IPS-18c (cell line): ENCODE measurements around the gene TINAGL1.

Experiments used
- H3K4me3 ChIP-seq: 2 replicates; pipeline ENCODE4 v1.7.0; 2013; ENCODE audit warnings: low read depth, mild to moderate bottlenecking, low read length, moderate library complexity; ENCODE audit not compliant: insufficient read depth
- H3K9me3 ChIP-seq: one replicate; pipeline ENCODE4 v1.6.1; 2013; ENCODE audit warnings: mild to moderate bottlenecking, low read length, moderate library complexity; ENCODE audit not compliant: control insufficient read depth, insufficient read depth

TINAGL1 gene

DNA sequence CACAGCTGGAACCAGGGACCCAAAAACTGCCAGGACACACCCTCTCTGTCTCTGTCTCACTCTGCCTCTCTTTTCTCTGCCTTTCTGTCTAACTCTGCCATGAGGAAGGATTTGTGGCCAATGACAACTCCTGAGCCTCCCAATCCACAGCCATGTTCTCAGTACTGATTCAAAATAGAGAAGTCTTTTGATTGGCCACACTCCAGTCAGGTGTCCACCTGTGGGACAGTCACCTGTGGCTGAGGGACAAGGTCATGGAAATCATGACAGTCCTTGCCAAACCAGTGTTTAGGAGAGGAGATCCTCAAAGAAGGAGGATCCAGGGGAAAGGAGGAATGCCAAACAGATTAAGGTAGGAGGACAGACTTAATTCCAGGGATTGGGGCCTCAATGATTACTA is 15.8 kb downstream of the TINAGL1 start:
- H3K9me3 ChIP-seq: no peaks in the 10 kb centered on the region

DNA sequence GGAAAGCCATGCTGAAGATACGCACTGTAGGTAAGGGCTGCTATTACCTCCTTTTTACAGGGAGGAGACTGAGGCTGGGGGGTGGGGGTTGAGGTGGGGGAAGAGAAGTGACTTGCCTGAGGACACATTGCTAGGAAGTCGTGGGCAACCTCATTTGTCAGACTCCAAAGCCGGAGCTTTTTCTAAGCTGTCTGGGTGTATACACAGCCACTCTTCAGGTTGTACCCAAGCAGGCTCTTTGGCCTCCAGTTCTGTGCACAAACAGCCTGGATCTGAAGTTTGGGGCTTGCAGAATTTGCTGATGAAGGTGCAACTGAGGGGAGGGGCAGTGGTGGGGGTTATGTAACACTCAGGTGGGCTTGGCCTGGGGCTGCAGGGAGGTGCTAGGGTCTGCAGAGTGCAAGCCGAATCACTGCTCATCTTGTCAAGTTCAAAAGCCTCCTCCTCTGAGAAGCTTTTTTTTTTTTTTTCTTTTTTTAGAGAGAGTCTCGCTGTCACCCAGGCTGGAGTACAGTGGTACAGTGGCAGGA is 16.9 kb downstream of the TINAGL1 start:
- H3K4me3 ChIP-seq: no peak overlapping the region
- no peaks in the 10 kb centered on the region for H3K9me3 ChIP-seq

More for the DNA sequence above, 15.8 kb downstream of the TINAGL1 start:
- H3K4me3 ChIP-seq: no peak overlapping the region

DNA sequence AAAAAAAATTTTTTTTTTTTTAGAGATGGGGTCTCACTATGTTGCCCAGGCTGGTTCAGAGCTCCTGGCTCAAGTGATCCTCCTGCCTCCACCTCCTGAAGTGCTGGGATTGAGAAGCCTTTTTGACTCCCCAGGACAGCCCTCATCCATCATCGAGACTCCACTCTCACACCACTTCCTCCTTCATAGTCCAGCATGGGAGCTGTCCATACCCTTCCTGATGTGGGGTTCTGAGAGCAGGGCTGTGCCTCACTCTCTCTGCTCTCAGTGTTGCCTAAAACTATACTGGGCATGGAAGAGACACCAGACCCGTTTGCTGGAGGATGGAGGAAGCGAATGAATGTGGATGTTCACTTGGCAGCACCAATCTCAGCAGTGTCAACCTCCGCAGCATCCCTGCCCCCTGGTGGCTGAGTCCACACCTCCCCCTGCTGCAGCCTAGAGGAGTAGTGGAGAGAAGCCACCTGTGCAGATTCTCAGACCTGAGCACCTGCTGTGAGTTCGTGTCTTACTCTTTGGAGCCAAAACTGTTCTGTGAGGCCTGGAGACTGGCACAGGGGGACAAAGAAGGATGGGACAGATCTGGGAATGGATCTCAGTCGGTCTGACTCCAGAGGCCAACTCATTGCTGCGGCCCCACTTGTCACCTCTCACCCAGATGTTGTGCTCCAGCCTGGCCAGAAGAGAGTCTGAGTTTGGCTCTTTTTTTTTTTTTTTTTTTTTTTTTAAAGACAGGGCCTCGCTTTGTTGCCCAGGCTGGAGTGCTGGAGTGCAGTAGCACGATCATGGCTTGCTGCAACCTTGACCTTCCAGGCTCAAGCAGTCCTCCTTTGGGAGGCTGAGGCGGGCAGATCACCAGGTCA is 17.7 kb downstream of the TINAGL1 start:
- no peak overlapping the region for H3K4me3 ChIP-seq
- no peaks in the 10 kb centered on the region for H3K9me3 ChIP-seq

DNA sequence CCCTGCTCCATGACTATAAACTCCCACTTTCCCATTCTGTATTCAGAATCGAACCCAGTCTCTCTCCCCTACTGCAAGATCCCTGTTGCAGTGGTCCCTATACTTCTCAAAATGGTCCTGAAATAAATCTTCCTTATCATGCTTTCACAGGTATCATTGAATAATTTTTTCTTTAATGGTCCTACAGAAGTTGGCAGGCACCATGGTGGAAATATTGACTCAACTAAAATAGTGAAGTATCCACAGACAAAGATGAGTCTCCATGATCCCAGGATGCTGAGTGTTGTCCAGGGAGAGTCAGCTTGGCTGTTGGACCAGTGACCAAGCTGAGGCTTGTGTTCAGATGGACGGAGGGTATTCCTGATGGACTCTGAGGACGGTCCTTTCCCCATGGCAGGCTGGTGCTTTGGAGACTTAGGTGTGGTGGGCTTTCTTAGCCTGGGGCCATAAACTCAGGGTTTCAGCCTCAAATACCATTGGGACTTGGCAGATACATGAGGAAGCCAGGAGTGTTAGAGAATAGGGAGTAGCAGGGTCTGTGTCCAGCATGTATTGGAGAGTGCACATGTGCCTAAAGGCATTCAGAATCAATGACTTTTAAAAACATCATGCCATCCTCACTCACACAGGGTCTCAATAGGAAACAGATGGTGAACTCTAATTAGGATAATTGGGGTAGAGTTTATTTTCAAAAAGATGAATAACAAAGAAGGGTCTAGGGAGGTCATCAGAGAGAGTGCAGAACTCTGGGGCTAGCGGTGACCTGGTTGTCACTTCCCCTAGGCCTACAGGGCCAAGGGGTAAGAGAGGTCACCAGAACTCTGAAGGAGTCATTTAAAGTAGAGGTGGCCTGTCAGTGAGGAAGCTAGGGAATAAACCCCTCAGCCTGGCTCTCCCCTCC is 19.8 kb downstream of the TINAGL1 start:
- H3K4me3 ChIP-seq: no peak overlapping the region
- H3K9me3 ChIP-seq: no peaks in the 10 kb centered on the region

DNA sequence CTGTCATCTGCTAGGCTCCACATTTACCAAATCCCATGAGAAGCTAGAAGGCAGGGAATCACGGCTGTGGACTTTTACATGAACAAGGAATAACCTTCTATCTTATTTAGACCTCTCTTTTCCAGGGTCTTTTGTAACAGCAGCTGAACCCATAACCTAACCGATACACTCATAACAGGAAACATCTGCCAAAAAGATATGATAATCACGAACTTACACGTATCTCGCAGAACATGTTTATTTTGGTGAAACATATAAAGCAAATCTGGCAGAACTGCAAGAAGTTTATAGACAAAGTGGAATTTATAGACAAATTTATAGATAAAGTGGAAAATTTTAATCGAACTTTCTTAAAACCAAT is 20.4 kb downstream of the TINAGL1 start:
- Histone ChIP-seq H3K9me3 (no peaks in the 10 kb centered on the region), H3K4me3 (no peak overlapping the region)

DNA sequence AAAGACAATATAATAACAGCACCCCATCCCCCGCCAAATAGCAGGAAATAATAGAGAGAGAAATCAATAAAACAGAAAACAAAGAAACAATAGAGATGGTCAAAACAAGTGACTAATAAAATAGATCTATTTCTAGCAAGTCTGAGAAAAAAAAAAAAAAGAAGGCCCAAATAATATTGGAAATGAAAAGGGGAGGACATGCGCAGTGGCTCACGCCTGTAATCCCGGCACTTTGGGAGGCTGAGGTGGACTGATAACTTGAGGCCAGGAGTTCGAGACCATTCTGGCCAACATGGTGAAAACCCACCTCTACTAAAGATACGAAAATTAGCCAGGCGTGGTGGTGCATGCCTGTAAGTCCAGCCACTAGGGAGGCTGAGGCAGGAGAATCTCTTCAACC is 22.7 kb downstream of the TINAGL1 start:
- Histone ChIP-seq H3K4me3 (no peak overlapping the region), H3K9me3 (no peaks in the 10 kb centered on the region)

DNA sequence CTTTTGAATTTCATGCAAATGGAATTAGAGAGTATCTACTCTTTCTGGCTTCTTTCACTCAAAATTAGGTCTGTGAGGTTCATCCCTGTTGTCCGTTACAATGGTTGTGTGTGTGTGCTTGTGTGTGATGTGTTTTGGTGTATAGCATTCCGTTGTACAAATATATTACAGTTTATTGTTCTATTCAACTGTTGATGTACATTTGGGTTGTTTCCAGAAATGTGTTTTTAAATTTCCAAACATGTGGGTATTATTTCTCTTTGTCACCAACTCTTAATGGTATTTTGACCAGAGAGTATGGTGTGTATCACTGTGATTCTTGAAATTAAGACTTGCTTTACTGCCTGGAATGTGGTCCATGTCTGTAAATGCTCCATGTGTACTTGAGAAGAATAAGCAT is 24.3 kb downstream of the TINAGL1 start:
- H3K9me3 ChIP-seq: no peaks in the 10 kb centered on the region

DNA sequence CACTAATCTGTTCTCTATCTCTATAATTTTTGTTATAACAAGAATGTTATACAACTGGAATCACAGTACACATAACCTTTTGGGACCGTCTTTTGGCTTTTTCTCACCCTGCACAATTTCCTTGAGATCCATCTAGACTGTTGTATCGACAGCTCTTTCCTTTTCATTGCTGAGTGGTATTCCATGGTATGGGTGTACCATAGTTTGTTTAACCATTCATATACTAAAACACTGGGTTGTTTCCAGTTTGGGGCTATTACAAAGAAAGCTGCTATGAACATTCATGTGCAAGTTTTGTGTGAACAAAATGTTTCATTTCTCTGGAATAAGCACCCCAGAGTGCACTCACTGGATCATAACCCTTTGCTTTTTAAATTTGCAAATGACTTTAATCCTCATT is 25.8 kb downstream of the TINAGL1 start:
- H3K4me3 ChIP-seq: no peak overlapping the region
- no peaks in the 10 kb centered on the region for H3K9me3 ChIP-seq

More for the DNA sequence above, 24.3 kb downstream of the TINAGL1 start:
- H3K4me3 ChIP-seq: no peak overlapping the region

DNA sequence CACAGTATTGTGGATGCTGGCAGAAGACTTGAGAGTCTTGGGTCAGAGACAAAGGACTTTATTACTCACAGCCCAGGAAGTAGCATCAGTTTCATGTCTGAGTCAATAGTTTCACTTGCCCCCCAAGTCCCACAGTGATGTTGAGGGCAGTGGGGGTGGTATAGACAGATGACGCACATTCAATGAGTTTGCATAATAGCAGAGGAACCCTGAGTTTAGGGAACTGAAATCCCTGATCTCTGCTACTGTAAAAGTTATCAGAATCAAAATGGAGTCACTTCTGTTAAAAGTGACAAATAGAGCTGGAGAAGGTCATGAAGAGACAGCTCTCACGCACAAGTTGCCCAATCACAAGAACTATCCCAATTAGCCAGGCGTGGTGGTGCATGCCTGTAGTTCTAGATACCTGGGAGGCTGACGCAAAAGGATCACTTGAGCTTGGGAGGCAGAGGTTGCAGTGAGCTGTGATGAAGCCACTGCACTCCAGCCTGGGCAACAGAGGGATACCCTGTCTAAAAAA is 29.7 kb downstream of the TINAGL1 start:
- Histone ChIP-seq H3K4me3 (no peak overlapping the region), H3K9me3 (no peaks in the 10 kb centered on the region)

DNA sequence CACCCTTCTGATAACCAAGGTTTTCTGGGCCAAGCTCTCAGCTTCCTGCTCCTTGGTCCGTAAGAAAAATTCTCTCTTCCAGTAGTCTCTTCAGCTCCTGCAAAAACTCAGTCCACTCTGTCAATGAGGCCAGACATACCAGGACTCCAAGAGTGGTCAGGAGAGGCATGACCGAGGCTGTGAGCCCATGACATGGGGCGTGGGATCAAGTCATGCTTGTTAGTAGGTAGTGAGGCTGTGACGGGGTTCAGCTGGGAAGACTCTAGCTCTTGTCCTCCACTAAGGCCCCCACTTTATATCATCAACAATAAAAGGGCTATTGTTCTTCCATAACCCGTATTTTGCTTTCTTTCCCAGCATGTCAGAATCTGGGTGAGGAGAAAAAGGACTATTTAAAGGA is 31.0 kb downstream of the TINAGL1 start:
- H3K9me3 ChIP-seq: no peaks in the 10 kb centered on the region
- no peak overlapping the region for H3K4me3 ChIP-seq

DNA sequence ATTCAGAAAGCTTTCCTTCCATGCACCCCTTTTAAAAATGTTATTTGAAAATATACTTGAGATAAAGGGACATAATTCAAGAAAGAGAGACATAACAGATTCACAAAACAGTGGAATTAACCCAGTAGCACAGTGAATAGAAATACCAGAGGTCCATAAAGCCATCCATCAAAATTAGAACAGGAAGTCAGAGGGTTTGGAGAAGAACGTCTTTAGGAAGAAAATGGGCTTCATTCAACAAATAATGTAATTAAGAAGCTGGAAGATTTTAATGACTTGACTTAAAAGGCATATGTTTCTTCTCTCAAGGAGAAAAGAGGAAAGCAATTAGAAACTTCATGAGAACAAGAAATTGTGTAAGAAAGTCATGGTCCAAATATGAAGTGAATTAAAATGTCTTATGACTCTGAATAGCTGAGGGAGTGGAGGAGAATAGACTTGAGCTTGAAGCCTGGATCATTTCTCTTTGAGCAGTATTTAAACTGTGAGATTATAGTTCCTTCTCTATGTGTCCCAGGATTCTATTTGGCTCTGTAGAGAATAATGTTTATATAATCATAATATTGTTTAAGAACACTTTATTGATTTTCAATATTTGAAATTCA is 33.3 kb downstream of the TINAGL1 start:
- Histone ChIP-seq H3K4me3 (no peak overlapping the region), H3K9me3 (no peaks in the 10 kb centered on the region)

DNA sequence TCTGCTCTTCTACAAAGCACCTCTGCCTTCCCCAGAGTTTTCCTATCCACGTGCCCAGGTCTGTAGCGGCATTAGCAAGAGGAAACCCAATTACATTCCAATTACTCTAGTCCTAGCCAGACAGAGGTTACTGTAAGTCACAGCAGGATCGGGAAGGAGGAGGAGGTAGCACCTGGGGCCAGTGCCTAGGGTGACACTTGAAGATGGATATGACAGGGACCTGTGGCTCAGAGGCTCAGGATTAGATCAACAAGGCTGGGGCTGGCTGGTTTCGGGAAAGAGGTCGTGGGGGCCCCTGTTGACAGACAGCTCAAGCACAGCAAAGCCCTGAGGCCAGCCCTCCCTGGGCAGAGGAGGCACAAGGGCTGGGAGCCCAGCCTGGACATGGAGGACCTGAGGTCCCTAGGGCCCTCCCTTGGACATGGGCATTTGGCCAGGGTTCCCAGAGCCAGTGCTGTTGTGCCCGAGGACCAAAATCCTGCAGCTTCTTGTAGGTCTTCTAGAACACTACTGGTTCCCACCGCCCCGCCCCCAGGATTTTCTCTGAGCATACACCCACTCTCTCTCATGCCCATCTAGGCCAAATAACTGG is 38.2 kb downstream of the TINAGL1 start:
- Histone ChIP-seq H3K9me3 (no peaks in the 10 kb centered on the region), H3K4me3 (no peak overlapping the region)

DNA sequence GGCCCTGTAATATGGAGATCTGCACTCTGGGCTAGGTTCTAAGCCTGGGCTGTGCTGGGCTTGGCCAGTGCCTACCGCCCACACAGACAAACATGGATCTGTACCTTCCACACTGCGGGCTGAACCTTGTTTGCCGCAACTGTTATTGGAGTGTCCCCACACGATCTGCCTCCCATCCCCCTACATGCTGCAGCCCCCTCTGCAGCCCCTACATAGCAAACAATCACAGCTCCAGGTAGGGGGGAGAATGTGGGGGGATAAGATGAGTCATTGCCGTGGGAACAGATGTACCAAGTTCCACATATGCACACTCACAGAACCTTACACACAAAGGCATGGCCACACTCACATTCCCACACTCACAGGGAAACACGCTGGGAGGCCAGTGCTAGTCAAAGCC is 39.1 kb downstream of the TINAGL1 start:
- no peaks in the 10 kb centered on the region for H3K9me3 ChIP-seq
- H3K4me3 ChIP-seq: no peak overlapping the region

DNA sequence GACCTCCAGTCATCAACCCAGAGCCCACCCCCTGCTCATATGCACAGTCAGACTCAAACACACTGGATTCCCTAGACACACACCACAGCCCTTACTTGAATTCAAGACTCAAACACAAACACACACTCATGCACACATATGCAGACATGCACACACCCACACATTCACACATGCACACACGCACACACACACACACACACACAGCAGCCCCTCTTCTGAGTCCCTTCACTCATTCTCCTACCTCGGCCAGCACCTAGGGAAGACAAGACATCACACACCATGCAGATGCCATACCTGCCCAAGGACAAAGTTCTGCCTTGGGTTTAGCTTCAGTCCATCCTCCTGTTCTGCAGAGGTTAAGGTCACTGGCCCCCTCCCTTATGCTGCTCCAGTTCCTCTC is 39.6 kb downstream of the TINAGL1 start:
- Histone ChIP-seq H3K4me3 (no peak overlapping the region), H3K9me3 (no peaks in the 10 kb centered on the region)

DNA sequence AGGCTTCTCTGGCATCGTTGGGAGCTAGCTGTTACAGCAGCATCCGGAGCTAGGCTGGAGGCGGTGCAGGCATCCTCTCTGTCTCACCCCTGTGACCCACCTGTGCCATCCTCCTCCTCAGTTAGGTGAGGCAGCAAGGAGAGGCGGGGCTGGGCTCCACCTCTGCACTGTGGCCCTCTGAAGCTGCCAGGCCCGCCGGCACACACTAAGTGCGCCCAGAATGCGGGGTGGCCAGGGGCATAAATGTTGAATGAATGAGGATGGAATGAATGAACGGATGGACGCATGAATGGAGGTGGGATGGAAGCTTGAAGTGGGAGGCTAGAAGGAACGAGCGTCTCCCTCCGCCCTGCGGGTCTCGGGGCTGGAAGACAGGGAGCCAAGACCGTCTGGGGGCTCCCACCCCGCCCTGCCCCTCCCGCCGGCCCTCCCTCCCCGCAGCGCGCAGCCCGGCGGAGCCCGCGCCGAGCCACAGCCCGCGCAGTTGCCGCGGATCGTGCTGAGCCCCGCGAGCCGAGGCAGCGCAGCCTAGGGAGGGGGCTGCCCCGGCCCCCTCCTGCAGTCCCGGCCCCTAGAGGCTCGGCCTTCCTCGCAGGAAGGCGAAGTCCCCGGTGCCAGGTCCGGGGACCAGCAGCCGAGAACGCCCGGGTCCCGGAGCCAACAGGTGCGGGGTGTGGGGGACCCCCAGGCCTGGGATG is 41.1 kb downstream of the TINAGL1 start, which contains the start of gene HCRTR1:
Gene HCRTR1 (plus strand): TSS at position 472 of the 698 bp plus-strand sequence. CDS start 1,504 bp downstream, outside the sequence.
- H3K4me3 ChIP-seq: peak within 1 kb of the TSS; percentile 75
- no peaks in the 10 kb centered on the region for H3K9me3 ChIP-seq

DNA sequence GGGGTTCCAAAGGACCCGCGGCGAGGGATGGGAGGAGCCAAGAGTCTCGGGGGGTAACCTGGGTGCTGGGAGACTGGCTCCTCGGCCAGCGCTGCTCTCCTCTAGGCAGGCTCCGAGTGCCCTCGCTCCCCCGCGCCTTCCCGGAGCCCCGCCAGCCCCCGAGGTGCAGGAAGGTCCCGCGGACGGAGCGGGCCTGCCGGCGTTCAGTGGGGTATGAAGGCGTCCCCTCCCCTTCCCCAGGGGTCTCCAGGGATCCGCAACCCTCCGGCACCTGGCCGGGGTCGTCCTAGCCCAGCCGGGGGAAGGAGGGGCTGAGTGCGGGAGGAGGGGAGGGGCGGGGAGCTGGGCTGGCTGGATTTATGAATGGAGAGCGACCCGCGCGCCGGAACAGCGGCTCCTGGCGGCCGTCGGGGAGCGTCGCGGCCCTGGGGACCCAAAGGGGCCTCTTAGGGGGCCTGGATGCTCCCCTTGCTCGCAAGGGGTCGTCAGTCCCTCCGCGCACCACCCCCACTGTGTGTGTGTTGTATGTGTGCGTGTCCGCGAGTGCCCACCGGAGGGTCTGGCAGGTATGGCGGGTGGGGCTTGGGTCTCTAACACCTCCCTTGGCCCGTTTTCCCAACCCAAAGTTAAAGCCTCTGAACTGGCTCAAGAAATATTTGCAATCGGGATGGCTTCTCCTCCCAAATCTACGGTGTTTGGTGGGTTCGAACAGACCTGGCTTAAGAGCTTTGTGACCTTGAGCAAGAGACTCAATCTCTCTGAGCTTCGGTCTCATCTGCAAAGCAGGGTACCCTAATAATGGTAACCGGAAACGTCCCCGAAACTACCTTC is 41.8 kb downstream of the TINAGL1 start:
- H3K9me3 ChIP-seq: no peaks in the 10 kb centered on the region
- H3K4me3 ChIP-seq: peak overlapping the region; percentile 75
